HepG2 (cell line): ENCODE data around the gene DDAH1. TPM values are rescaled to one million over a fixed set of nuclear protein-coding genes. Genes with fewer than 3 reads are reported as not detected.

Experiments
- CC2D1A ChIP-seq: sonication (generic); formaldehyde crosslinking; IDR thresholded peaks from 2 replicates; pipeline ENCODE4 v1.8.1; 2023; ENCODE audit warnings: mild to moderate bottlenecking, missing genetic modification reagents
- GATA4 ChIP-seq: sonication (generic); IDR thresholded peaks from 2 replicates; pipeline ENCODE4 v1.6.1; 2016; ENCODE audit warnings: antibody characterized with exemption, low read depth, borderline replicate concordance
- HMG20B ChIP-seq: conservative IDR thresholded peaks from 2 replicates; pipeline ENCODE4 v1.6.1; 2016; ENCODE audit warnings: missing genetic modification reagents, missing compliant biosample characterization
- TFDP1 ChIP-seq: IDR thresholded peaks from 2 replicates; pipeline ENCODE4 v1.6.1; 2016; ENCODE audit warnings: missing compliant biosample characterization, missing genetic modification reagents, borderline replicate concordance
- ZBED4 ChIP-seq: sonication (generic); formaldehyde crosslinking; IDR thresholded peaks from 2 replicates; pipeline ENCODE4 v1.4.0; 2020; ENCODE audit warnings: missing genetic modification reagents, borderline replicate concordance
- ZNF512 ChIP-seq: sonication (generic); formaldehyde crosslinking; IDR thresholded peaks from 2 replicates; pipeline ENCODE4 v1.4.0; 2020; ENCODE audit warnings: mild to moderate bottlenecking, missing genetic modification reagents
- ZNF605 ChIP-seq: sonication (generic); formaldehyde crosslinking; IDR thresholded peaks from 2 replicates; pipeline ENCODE4 v1.8.0; 2022; ENCODE audit warnings: mild to moderate bottlenecking, missing genetic modification reagents
- ZNF614 ChIP-seq: IDR thresholded peaks from 2 replicates; pipeline ENCODE4 v1.6.1; 2018; ENCODE audit warnings: missing biosample characterization, missing genetic modification reagents, inconsistent platforms, borderline replicate concordance
- ZNF709 ChIP-seq: sonication (generic); formaldehyde crosslinking; IDR thresholded peaks from 2 replicates; pipeline ENCODE4 v1.5.0; 2020; ENCODE audit warnings: mild to moderate bottlenecking, missing genetic modification reagents
- ZNF775 ChIP-seq: sonication (generic); formaldehyde crosslinking; IDR thresholded peaks from 2 replicates; pipeline ENCODE4 v1.4.0; 2020; ENCODE audit warnings: missing genetic modification reagents, mild to moderate bottlenecking, moderate library complexity, borderline replicate concordance
- polyA plus RNA-seq, 8 experiments: library from polyadenylated mRNA; depleted of rRNA in 3 of 8; stranded (reverse) in 7 of 8; unstranded in 1 of 8; fragments of >200 nt; fragmentation: Illumina TruSeq in 4 of 8; extraction: Trizol in 4 of 8; gene quantifications; 2 replicates each; pipeline versions ENCODE4 v1.2.1 to v1.2.3, GENCODE V29; 2011 to 2016; ENCODE audit warnings: low read depth in 4 of 8, missing spikeins in 1 of 8, mixed read lengths in 1 of 8; ENCODE audit not compliant: insufficient read depth in 1 of 8
- total RNA-seq, 5 experiments: library from RNA; depleted of rRNA; stranded (reverse); fragments of >200 nt; fragmentation: Illumina TruSeq; extraction: Trizol; gene quantifications; 2 replicates each; pipeline ENCODE4 v1.2.3, GENCODE V29; 2016; ENCODE audit warnings: low read depth in 1 of 5
- TF ChIP-seq, protein P1 (sequence below): sonication (generic); formaldehyde crosslinking; IDR thresholded peaks from 2 replicates; pipeline ENCODE4 v1.4.0; 2020; ENCODE audit warnings: missing genetic modification reagents, mild to moderate bottlenecking, borderline replicate concordance
- TF ChIP-seq, protein P2 (sequence below): sonication (generic); formaldehyde crosslinking; IDR thresholded peaks from 2 replicates; pipeline ENCODE4 v1.5.0; 2020; ENCODE audit warnings: missing genetic modification reagents
- TF ChIP-seq, protein P3 (sequence below): sonication (generic); formaldehyde crosslinking; IDR thresholded peaks from 2 replicates; pipeline ENCODE4 v1.8.1; 2023; ENCODE audit warnings: mild to moderate bottlenecking, inconsistent platforms, moderate library complexity, missing genetic modification reagents, borderline replicate concordance
- TF ChIP-seq, protein P4 (sequence below): sonication (generic); formaldehyde crosslinking; IDR thresholded peaks from 2 replicates; pipeline ENCODE4 v1.4.0; 2020; ENCODE audit warnings: missing genetic modification reagents; ENCODE audit errors: not compliant biosample characterization

The DDAH1 gene
- total and polyA plus RNA-seq, 2 of the 13 experiments (the other 11 are each of a cell fraction or from before 2014, with no cell fraction given), result 39.7 to 64.4 TPM

- TF ChIP-seq ZNF512 (CRISPR knock-in tag) (no peak), ZNF775 (CRISPR knock-in tag) (no peak), ZBED4 (CRISPR knock-in tag) (no peak), TFDP1 (CRISPR knock-in tag) (no peak), ZNF614 (CRISPR knock-in tag) (peak; percentile 53; the same call in 1 of the 2 replicates), GATA4 (no peak), CC2D1A (CRISPR knock-in tag) (no peak), ZNF709 (CRISPR knock-in tag) (no peak), HMG20B (CRISPR knock-in tag) (no peak), ZNF605 (no peak)
- TF ChIP-seq, protein P1, sequence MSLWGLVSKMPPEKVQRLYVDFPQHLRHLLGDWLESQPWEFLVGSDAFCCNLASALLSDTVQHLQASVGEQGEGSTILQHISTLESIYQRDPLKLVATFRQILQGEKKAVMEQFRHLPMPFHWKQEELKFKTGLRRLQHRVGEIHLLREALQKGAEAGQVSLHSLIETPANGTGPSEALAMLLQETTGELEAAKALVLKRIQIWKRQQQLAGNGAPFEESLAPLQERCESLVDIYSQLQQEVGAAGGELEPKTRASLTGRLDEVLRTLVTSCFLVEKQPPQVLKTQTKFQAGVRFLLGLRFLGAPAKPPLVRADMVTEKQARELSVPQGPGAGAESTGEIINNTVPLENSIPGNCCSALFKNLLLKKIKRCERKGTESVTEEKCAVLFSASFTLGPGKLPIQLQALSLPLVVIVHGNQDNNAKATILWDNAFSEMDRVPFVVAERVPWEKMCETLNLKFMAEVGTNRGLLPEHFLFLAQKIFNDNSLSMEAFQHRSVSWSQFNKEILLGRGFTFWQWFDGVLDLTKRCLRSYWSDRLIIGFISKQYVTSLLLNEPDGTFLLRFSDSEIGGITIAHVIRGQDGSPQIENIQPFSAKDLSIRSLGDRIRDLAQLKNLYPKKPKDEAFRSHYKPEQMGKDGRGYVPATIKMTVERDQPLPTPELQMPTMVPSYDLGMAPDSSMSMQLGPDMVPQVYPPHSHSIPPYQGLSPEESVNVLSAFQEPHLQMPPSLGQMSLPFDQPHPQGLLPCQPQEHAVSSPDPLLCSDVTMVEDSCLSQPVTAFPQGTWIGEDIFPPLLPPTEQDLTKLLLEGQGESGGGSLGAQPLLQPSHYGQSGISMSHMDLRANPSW (CRISPR knock-in tag), result no peak
- TF ChIP-seq, protein P2, sequence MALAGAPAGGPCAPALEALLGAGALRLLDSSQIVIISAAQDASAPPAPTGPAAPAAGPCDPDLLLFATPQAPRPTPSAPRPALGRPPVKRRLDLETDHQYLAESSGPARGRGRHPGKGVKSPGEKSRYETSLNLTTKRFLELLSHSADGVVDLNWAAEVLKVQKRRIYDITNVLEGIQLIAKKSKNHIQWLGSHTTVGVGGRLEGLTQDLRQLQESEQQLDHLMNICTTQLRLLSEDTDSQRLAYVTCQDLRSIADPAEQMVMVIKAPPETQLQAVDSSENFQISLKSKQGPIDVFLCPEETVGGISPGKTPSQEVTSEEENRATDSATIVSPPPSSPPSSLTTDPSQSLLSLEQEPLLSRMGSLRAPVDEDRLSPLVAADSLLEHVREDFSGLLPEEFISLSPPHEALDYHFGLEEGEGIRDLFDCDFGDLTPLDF (CRISPR knock-in tag), result no peak; the same call in 1 of the 2 replicates
- TF ChIP-seq, protein P3, sequence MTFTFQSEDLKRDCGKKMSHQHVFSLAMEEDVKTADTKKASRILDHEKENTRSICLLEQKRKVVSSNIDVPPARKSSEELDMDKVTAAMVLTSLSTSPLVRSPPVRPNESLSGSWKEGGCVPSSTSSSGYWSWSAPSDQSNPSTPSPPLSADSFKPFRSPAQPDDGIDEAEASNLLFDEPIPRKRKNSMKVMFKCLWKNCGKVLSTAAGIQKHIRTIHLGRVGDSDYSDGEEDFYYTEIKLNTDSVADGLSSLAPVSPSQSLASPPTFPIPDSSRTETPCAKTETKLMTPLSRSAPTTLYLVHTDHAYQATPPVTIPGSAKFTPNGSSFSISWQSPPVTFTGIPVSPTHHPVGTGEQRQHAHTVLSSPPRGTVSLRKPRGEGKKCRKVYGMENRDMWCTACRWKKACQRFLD (CRISPR knock-in tag), result no peak
- TF ChIP-seq, protein P4, sequence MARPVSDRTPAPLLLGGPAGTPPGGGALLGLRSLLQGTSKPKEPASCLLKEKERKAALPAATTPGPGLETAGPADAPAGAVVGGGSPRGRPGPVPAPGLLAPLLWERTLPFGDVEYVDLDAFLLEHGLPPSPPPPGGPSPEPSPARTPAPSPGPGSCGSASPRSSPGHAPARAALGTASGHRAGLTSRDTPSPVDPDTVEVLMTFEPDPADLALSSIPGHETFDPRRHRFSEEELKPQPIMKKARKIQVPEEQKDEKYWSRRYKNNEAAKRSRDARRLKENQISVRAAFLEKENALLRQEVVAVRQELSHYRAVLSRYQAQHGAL (CRISPR knock-in tag), result no peak
Observed at GRCh38 chr1:85307987-85308832, 156.7 kb downstream of the DDAH1 start (continued).
